ENCODE results near the gene CCDC160.
"Not testable (repeated sequence)": the region's sequence is repeated elsewhere in the genome, so short reads cannot be mapped to it uniquely, and the experiment has no call there.

Gene CCDC160

DNA sequence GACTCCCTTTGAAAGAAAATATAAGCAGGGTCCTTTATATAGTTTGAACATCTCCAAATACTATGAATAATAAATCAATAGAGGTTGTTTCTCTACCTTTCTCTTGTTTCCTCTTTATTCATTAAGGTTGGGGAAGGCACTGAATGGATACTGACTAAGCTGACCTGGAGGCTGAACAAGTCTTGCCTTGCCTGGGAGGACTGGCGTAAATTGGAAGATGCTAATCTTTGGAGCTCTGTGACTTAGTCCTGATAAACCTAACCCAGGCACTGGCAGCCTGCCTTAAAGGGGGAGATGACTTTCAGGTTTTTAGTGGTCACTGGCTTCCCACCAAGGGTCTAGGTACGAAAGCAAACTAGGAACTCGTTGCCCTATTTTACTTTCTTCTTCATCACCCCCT, 10.5 kb downstream of the CCDC160 start:
- TF ChIP-seq, protein P1, sequence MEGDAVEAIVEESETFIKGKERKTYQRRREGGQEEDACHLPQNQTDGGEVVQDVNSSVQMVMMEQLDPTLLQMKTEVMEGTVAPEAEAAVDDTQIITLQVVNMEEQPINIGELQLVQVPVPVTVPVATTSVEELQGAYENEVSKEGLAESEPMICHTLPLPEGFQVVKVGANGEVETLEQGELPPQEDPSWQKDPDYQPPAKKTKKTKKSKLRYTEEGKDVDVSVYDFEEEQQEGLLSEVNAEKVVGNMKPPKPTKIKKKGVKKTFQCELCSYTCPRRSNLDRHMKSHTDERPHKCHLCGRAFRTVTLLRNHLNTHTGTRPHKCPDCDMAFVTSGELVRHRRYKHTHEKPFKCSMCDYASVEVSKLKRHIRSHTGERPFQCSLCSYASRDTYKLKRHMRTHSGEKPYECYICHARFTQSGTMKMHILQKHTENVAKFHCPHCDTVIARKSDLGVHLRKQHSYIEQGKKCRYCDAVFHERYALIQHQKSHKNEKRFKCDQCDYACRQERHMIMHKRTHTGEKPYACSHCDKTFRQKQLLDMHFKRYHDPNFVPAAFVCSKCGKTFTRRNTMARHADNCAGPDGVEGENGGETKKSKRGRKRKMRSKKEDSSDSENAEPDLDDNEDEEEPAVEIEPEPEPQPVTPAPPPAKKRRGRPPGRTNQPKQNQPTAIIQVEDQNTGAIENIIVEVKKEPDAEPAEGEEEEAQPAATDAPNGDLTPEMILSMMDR (IDR thresholded peaks at IDR 0.05; ENCODE audit: borderline replicate concordance, control extremely low read depth, extremely low read depth, insufficient read depth, missing control alignments), result no peak
- in situ Hi-C loops (cut with MboI; ENCODE audit: low sequenced_read_pairs, unreplicated experiment), result no loop called here
- DNase-seq (ENCODE audit: low spot score), result no peak

DNA sequence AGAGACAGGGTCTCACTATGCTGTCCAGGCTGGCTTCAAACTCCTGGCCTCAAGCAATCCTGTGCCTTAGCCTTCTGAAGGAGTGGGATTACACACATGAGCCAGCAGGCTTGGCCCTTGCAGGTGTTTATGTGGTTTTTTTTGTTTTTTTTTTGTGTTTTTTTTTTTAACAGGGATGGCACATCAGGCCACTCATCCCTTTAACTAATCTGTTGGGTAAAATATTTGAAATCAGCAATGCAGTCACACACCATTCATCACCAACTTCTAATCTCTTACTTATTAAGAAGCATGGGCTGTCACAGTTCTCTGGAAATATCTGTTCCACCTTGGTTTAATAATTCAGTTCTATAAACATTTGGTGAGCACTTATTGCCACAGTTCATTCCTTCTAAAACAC, 12.3 kb downstream of the CCDC160 start:
- TF ChIP-seq, protein P1 (IDR thresholded peaks at IDR 0.05; ENCODE audit: borderline replicate concordance, control extremely low read depth, extremely low read depth, insufficient read depth, missing control alignments), result no peak
- in situ Hi-C loops (cut with MboI; ENCODE audit: low sequenced_read_pairs, unreplicated experiment), result no loop called here
- DNase-seq (ENCODE audit: low spot score), result no peak

DNA sequence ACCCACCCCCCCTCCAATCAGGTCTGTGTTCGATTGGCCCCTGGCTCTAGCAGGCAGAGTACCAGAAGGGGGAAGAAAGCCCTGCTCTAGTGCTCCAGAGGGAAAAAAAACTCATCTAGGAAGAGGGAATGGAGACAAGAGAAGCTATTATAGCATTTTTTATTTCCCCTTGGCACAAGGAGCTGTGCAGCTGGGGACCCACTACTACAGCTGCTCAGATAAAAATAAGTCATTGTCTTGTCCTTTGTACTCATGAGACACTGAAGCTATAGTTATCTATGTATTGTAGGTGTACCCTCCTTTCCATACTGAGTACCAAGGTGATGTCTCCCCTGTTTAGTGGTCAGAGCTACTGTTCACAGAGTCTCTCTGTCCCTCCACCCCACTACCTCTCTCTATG, 14.3 kb downstream of the CCDC160 start:
- in situ Hi-C loops (cut with MboI; ENCODE audit: low sequenced_read_pairs, unreplicated experiment), result no loop called here
- DNase-seq (ENCODE audit: low spot score), result no peak
- TF ChIP-seq, protein P1 (IDR thresholded peaks at IDR 0.05; ENCODE audit: borderline replicate concordance, control extremely low read depth, extremely low read depth, insufficient read depth, missing control alignments), result no peak

DNA sequence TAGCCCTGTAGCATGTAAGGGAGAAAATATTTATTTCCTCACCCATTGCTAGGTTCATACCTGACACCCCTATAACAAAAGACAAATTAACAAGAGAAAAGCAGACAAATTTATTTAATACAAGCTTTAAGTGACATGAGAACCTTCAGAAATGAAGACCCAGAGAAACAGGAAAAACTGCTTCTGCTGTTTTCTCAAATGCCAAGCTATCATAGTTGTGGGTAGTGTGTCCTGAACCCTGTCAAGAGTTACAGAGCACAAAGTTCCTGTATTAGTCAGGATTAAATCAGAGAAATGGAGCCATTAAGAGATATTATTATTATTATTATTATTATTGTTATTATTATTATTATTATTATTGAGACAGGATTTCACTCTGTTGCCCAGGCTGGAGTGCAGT, 17.5 kb downstream of the CCDC160 start:
- TF ChIP-seq, protein P1 (IDR thresholded peaks at IDR 0.05; ENCODE audit: borderline replicate concordance, control extremely low read depth, extremely low read depth, insufficient read depth, missing control alignments), result no peak
- DNase-seq (ENCODE audit: low spot score), result no peak
- in situ Hi-C loops (cut with MboI; ENCODE audit: low sequenced_read_pairs, unreplicated experiment), result no loop called here

DNA sequence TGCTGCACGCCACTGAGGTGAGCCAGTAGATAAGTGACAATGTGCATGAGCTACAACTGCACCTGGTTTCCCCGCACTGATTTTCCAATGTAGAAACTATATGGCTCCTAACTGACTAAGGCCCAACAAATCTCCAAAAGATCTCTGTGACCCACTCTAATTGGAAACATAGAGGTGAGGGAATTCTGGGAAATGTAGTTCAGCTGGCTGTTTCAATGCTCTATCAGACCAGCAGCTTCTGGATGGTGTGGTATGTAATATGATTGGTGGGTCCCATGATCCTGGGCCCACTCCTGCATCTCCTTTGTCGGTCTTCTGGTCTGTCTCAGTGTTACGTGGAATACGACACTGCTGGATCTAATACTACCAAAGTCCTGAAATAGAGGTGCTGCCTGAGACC, 18.6 kb downstream of the CCDC160 start:
- in situ Hi-C loops (cut with MboI; ENCODE audit: low sequenced_read_pairs, unreplicated experiment), result no loop called here
- TF ChIP-seq, protein P1 (IDR thresholded peaks at IDR 0.05; ENCODE audit: borderline replicate concordance, control extremely low read depth, extremely low read depth, insufficient read depth, missing control alignments), result no peak
- DNase-seq (ENCODE audit: low spot score), result no peak

DNA sequence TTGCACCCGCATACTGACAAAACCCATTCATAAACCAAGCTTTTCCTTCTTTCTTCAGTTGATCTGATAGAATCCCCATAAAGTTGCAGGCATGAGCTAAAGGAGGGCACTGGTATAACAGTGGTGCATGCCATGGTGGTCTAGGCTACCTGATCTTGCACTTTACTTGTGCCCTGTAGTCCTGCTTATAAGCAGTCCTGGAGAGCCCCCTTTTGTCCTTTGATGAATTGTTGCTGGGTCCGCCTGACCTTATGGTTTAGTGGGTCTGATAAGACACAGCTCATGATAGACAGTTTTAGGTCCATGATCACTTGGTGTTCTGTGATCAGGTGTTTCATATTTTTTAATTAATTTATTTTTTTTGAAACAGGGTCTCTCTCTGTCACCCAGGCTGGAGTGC, 19.7 kb downstream of the CCDC160 start:
- DNase-seq (ENCODE audit: low spot score), result no peak
- in situ Hi-C loops (cut with MboI; ENCODE audit: low sequenced_read_pairs, unreplicated experiment), result no loop called here
- TF ChIP-seq, protein P1 (IDR thresholded peaks at IDR 0.05; ENCODE audit: borderline replicate concordance, control extremely low read depth, extremely low read depth, insufficient read depth, missing control alignments), result no peak

DNA sequence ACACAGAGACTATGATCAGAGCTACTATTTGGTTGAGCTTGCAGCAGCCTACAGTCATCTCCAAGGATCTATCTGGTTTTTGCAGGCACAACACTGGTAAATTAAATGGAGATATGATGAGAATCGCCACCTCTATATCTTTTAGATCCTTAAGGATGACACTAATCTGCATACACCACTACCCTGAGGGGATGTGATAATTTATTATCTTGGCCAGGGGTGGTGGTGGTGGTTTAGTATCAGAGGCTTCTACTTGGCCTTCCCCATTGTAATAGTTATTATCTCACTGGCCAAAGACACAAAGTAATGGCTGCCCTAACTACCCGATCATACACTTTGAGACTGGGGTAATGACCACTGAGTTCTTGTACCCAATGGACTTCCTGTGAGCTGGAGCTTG, 21.2 kb downstream of the CCDC160 start:
- no peak for DNase-seq (ENCODE audit: low spot score)
- in situ Hi-C loops (cut with MboI; ENCODE audit: low sequenced_read_pairs, unreplicated experiment), result no loop called here
- TF ChIP-seq, protein P1 (IDR thresholded peaks at IDR 0.05; ENCODE audit: borderline replicate concordance, control extremely low read depth, extremely low read depth, insufficient read depth, missing control alignments), result no peak

DNA sequence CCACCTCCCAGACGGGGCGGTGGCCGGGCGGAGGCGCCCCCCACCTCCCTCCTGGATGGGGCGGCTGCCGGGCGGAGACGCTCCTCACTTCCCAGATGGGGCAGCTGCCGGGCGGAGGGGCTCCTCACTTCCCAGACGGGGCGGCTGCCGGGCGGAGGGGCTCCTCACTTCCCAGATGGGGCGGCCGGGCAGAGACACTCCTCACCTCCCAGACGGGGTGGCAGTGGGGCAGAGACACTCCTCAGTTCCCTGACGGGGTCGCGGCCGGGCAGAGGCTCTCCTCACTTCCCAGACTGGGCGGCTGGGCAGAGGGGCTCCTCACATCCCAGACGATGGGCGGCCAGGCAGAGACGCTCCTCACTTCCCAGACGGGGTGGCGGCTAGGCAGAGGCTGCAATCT, 49.0 kb downstream of the CCDC160 start:
- in situ Hi-C loops (cut with MboI; ENCODE audit: low sequenced_read_pairs, unreplicated experiment); DNase-seq (ENCODE audit: low spot score): not testable (repeated sequence)
